OCI-LY1 (cell line): ENCODE results near the gene PHF2.

Experiments
- H2AFZ ChIP-seq: fragments of 200-600 bp; sonication (generic), shearing (Covaris generic); 2 replicates; pipeline ENCODE4 v1.6.0; 2014; ENCODE audit warnings: antibody characterized with exemption, mild to moderate bottlenecking, low read length
- H3F3A ChIP-seq: fragments of 200-600 bp; sonication (generic), shearing (Covaris generic); 2 replicates; pipeline ENCODE4 v1.6.0; 2014; ENCODE audit warnings: mild to moderate bottlenecking, antibody characterized with exemption, low read length, moderate library complexity; ENCODE audit not compliant: insufficient read depth
- H3K27ac ChIP-seq: fragments of 200-600 bp; sonication (generic); 2 replicates; pipeline ENCODE4 v1.5.1; 2014; ENCODE audit warnings: low read length, mixed run types, mild to moderate bottlenecking, low read depth; ENCODE audit not compliant: poor library complexity, severe bottlenecking
- H3K27me3 ChIP-seq: fragments of 200-600 bp; sonication (generic); 2 replicates; pipeline ENCODE4 v1.6.0; 2014; ENCODE audit warnings: antibody characterized with exemption, mild to moderate bottlenecking, low read length, moderate library complexity; ENCODE audit not compliant: insufficient read depth
- H3K36me3 ChIP-seq: fragments of 200-600 bp; sonication (generic); 2 replicates; pipeline ENCODE4 v1.6.1; 2014; ENCODE audit warnings: mild to moderate bottlenecking, antibody characterized with exemption, low read length, moderate library complexity, mixed read lengths; ENCODE audit not compliant: insufficient read depth
- H3K4me1 ChIP-seq: fragments of 200-600 bp; sonication (generic); 2 replicates; pipeline ENCODE4 v1.5.1; 2014; ENCODE audit warnings: mild to moderate bottlenecking, low read length, moderate library complexity; ENCODE audit not compliant: insufficient read depth, severe bottlenecking
- H3K4me2 ChIP-seq: fragments of 200-600 bp; sonication (generic), shearing (Covaris generic); 2 replicates; pipeline ENCODE4 v1.6.1; 2014; ENCODE audit warnings: low read length
- H3K4me3 ChIP-seq: fragments of 200-600 bp; sonication (generic); 2 replicates; pipeline ENCODE4 v1.5.1; 2014; ENCODE audit warnings: low read length, low read depth, mild to moderate bottlenecking, mixed read lengths; ENCODE audit not compliant: poor library complexity, severe bottlenecking
- H3K79me2 ChIP-seq: fragments of 200-600 bp; shearing (Covaris generic); 2 replicates; pipeline ENCODE4 v1.6.1; 2016; ENCODE audit warnings: mixed run types, low read length, mixed read lengths; ENCODE audit not compliant: insufficient read depth
- H3K9ac ChIP-seq: fragments of 200-600 bp; sonication (generic), shearing (Covaris generic); 2 replicates; pipeline ENCODE4 v1.6.1; 2014; ENCODE audit warnings: mild to moderate bottlenecking, low read length, mixed read lengths
- H3K9me2 ChIP-seq: fragments of 200-600 bp; sonication (generic), shearing (Covaris generic); 2 replicates; pipeline ENCODE4 v1.6.1; 2014; ENCODE audit warnings: low read depth, mild to moderate bottlenecking, low read length, mixed read lengths
- H3K9me3 ChIP-seq: fragments of 200-600 bp; shearing (Covaris generic); 2 replicates; pipeline ENCODE4 v1.6.1; 2014; ENCODE audit warnings: low read length, mixed read lengths
- H4K20me1 ChIP-seq: fragments of 200-600 bp; sonication (generic), shearing (Covaris generic); 2 replicates; pipeline ENCODE4 v1.6.0; 2016; ENCODE audit warnings: mild to moderate bottlenecking, low read length; ENCODE audit not compliant: insufficient read depth
- EZH2 ChIP-seq: fragments of 200-600 bp; sonication (generic), shearing (Covaris generic); IDR thresholded peaks from 2 replicates; pipeline ENCODE4 v1.8.0; 2017; ENCODE audit warnings: borderline replicate concordance, mixed run types, mild to moderate bottlenecking, antibody characterized with exemption, low read length, moderate library complexity, mixed read lengths
- TF ChIP-seq, protein P1 (sequence below): fragments of 200-600 bp; sonication (generic), shearing (Covaris generic); IDR thresholded peaks from 2 replicates; pipeline ENCODE4 v1.5.1; 2017; ENCODE audit warnings: mild to moderate bottlenecking, antibody characterized with exemption, low read length, moderate library complexity, mixed read lengths

Gene PHF2

GRCh38 chr9:93603906-93604326 is 27.5 kb downstream of the PHF2 start:
- Histone ChIP-seq H3K9me3 (no peaks in the 10 kb centered on the region), H3K9me2 (no peaks in the 10 kb centered on the region)

DNA sequence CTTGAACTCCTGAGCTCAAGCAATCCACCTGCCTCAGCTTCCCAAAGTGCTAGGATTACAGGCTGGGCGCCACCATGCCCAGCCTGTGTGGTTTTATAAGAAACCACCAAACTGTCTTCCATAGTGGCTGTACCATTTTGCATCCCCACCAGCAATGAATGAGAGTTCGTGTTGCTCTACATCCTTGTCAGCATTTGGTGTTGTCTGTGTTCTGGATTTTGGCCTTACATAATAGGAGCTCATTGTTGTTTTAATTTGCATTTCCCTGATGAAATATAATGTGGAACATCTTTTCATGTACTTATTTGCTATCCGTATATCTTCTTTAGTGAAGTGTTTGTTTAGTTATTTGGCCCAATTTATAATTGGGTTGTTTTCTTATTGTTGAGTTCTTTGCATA is 29.8 kb downstream of the PHF2 start:
- Histone ChIP-seq H3K27ac (no peak overlapping the region), H3F3A (no peaks in the 10 kb centered on the region), H2AFZ (no peak overlapping the region), H3K4me1 (no peaks in the 10 kb centered on the region), H3K9ac (no peak overlapping the region), H3K9me2 (no peaks in the 10 kb centered on the region), H3K9me3 (peaks cover 8% of the 10 kb centered on the region; the same call in 1 of the 2 replicates), H3K27me3 (no peaks in the 10 kb centered on the region), H3K36me3 (no peaks in the 10 kb centered on the region; the same call in 1 of the 2 replicates), H3K79me2 (no peaks in the 10 kb centered on the region), H4K20me1 (no peaks in the 10 kb centered on the region), H3K4me3 (no peak overlapping the region), H3K4me2 (no peak overlapping the region)
- no peak for TF ChIP-seq EZH2
- TF ChIP-seq, protein P1, sequence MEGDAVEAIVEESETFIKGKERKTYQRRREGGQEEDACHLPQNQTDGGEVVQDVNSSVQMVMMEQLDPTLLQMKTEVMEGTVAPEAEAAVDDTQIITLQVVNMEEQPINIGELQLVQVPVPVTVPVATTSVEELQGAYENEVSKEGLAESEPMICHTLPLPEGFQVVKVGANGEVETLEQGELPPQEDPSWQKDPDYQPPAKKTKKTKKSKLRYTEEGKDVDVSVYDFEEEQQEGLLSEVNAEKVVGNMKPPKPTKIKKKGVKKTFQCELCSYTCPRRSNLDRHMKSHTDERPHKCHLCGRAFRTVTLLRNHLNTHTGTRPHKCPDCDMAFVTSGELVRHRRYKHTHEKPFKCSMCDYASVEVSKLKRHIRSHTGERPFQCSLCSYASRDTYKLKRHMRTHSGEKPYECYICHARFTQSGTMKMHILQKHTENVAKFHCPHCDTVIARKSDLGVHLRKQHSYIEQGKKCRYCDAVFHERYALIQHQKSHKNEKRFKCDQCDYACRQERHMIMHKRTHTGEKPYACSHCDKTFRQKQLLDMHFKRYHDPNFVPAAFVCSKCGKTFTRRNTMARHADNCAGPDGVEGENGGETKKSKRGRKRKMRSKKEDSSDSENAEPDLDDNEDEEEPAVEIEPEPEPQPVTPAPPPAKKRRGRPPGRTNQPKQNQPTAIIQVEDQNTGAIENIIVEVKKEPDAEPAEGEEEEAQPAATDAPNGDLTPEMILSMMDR: no peak

More at GRCh38 chr9:93603906-93604326, 27.5 kb downstream of the PHF2 start:
- Histone ChIP-seq H3F3A (no peaks in the 10 kb centered on the region), H3K36me3 (no peaks in the 10 kb centered on the region), H4K20me1 (no peaks in the 10 kb centered on the region), H3K27ac (no peak overlapping the region), H3K4me3 (no peak overlapping the region), H3K79me2 (no peaks in the 10 kb centered on the region), H3K27me3 (no peaks in the 10 kb centered on the region), H2AFZ (no peak overlapping the region), H3K9ac (no peak overlapping the region), H3K4me2 (no peak overlapping the region), H3K4me1 (peaks cover 8% of the 10 kb centered on the region)
- TF ChIP-seq EZH2: no peak
- TF ChIP-seq, protein P1: no peak

DNA sequence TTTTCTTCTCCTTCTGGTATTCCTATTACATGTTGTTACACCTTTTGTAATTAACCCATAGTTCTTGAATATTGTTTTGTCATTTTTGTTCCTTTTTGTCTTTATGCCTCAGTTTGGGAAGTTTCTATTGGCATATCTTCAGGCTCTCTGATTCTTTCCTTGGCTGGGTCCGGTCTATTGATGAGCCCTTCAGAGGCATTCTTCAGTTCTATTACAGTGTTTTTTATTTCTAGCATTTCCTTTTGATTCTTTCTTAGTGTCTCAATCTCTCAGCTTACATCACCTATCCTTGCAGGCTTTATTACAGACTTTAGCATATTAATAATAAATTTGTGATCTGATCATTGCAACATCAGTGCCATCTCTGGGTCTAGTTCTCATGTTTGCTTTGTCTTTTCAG is 33.8 kb downstream of the PHF2 start:
- no peak overlapping the region for H3K27ac ChIP-seq
- no peaks in the 10 kb centered on the region for H4K20me1 ChIP-seq
- no peaks in the 10 kb centered on the region for H3F3A ChIP-seq
- H3K4me2 ChIP-seq: no peak overlapping the region
- H3K27me3 ChIP-seq: no peaks in the 10 kb centered on the region
- no peaks in the 10 kb centered on the region for H3K9me2 ChIP-seq
- no peak overlapping the region for H3K4me3 ChIP-seq
- peaks cover 7% of the 10 kb centered on the region for H3K4me1 ChIP-seq
- H3K9me3 ChIP-seq: peaks cover 8% of the 10 kb centered on the region; the same call in 1 of the 2 replicates
- H3K79me2 ChIP-seq: no peaks in the 10 kb centered on the region
- no peak overlapping the region for H2AFZ ChIP-seq
- no peak overlapping the region for H3K9ac ChIP-seq
- TF ChIP-seq, protein P1: no peak
- no peak for TF ChIP-seq EZH2
- H3K36me3 ChIP-seq: no peaks in the 10 kb centered on the region; the same call in 1 of the 2 replicates
